HEK293 (cell line): ENCODE measurements around the gene SEMA6D.

Experiments used
- BCL11A ChIP-seq: fragments of 450-650 bp; formaldehyde crosslinking; IDR thresholded peaks from 2 replicates; pipeline ENCODE4 v1.5.1; 2016; ENCODE audit warnings: low read depth, missing biosample characterization, missing genetic modification characterization
- SALL2 ChIP-seq: fragments of 450-650 bp; formaldehyde crosslinking; IDR thresholded peaks from 2 replicates; pipeline ENCODE4 v1.5.0; 2017; ENCODE audit warnings: missing biosample characterization, mild to moderate bottlenecking, missing genetic modification characterization, borderline replicate concordance
- ZBTB21 ChIP-seq: fragments of 450-650 bp; formaldehyde crosslinking; IDR thresholded peaks from 2 replicates; pipeline ENCODE4 v1.5.1; 2017; ENCODE audit warnings: missing biosample characterization, missing genetic modification characterization
- ZNF132 ChIP-seq: fragments of 450-650 bp; formaldehyde crosslinking; IDR thresholded peaks from 2 replicates; pipeline ENCODE4 v1.5.1; 2017; ENCODE audit warnings: missing biosample characterization, missing genetic modification characterization, borderline replicate concordance
- ZNF146 ChIP-seq: fragments of 450-650 bp; formaldehyde crosslinking; IDR thresholded peaks from 2 replicates; pipeline ENCODE4 v1.5.1; 2016; ENCODE audit warnings: missing biosample characterization, missing genetic modification characterization
- ZNF174 ChIP-seq: fragments of 450-650 bp; formaldehyde crosslinking; IDR thresholded peaks from 2 replicates; pipeline ENCODE4 v1.5.0; 2017; ENCODE audit warnings: missing biosample characterization, mild to moderate bottlenecking, missing genetic modification characterization
- ZNF19 ChIP-seq: fragments of 450-650 bp; formaldehyde crosslinking; IDR thresholded peaks from 2 replicates; pipeline ENCODE4; 2016; ENCODE audit warnings: missing biosample characterization, missing genetic modification characterization, low read depth
- ZNF221 ChIP-seq: fragments of 450-650 bp; formaldehyde crosslinking; IDR thresholded peaks from 2 replicates; pipeline ENCODE4 v1.5.1; 2017; ENCODE audit warnings: missing biosample characterization, missing genetic modification characterization, borderline replicate concordance
- ZNF23 ChIP-seq: fragments of 450-650 bp; formaldehyde crosslinking; IDR thresholded peaks from 2 replicates; pipeline ENCODE4 v1.5.1; 2016; ENCODE audit warnings: missing biosample characterization, missing genetic modification characterization, borderline replicate concordance
- ZNF449 ChIP-seq: fragments of 450-650 bp; formaldehyde crosslinking; IDR thresholded peaks from 2 replicates; pipeline ENCODE4 v1.5.1; 2017; ENCODE audit warnings: missing biosample characterization, mild to moderate bottlenecking, missing genetic modification characterization, moderate library complexity
- ZNF549 ChIP-seq: fragments of 450-650 bp; IDR thresholded peaks from 2 replicates; pipeline ENCODE4 v1.5.1; 2018; ENCODE audit warnings: missing biosample characterization, missing genetic modification characterization, mild to moderate bottlenecking, inconsistent platforms, moderate library complexity
- ZNF596 ChIP-seq: fragments of 450-650 bp; IDR thresholded peaks from 2 replicates; pipeline ENCODE4 v1.5.0; 2018; ENCODE audit warnings: missing biosample characterization, mild to moderate bottlenecking, missing genetic modification characterization, moderate library complexity
- ZNF626 ChIP-seq: fragments of 450-650 bp; sonication (Bioruptor Pico); formaldehyde crosslinking; IDR thresholded peaks from 2 replicates; pipeline ENCODE4 v1.5.1; 2018; ENCODE audit warnings: missing biosample characterization, missing genetic modification characterization, inconsistent platforms
- ZNF654 ChIP-seq: fragments of 450-650 bp; formaldehyde crosslinking; IDR thresholded peaks from 2 replicates; pipeline ENCODE4 v1.5.1; 2016; ENCODE audit warnings: low read depth, missing biosample characterization, missing genetic modification characterization
- ZNF792 ChIP-seq: fragments of 450-650 bp; formaldehyde crosslinking; IDR thresholded peaks from 2 replicates; pipeline ENCODE4 v1.5.1; 2016; ENCODE audit warnings: missing biosample characterization, missing genetic modification characterization
- ZSCAN30 ChIP-seq: fragments of 450-650 bp; IDR thresholded peaks from 2 replicates; pipeline ENCODE4 v1.5.1; 2018; ENCODE audit warnings: missing biosample characterization, mild to moderate bottlenecking, missing genetic modification characterization, moderate library complexity
- TF ChIP-seq, protein P1 (sequence below): fragments of 450-650 bp; formaldehyde crosslinking; IDR thresholded peaks from 2 replicates; pipeline ENCODE4 v1.5.1; 2016; ENCODE audit warnings: missing biosample characterization, missing genetic modification characterization, borderline replicate concordance
- TF ChIP-seq, protein P2 (sequence below): fragments of 450-650 bp; formaldehyde crosslinking; IDR thresholded peaks from 2 replicates; pipeline ENCODE4 v1.5.1; 2017; ENCODE audit warnings: missing biosample characterization, missing genetic modification characterization
- TF ChIP-seq, protein P3 (sequence below): fragments of 450-650 bp; formaldehyde crosslinking; IDR thresholded peaks from 2 replicates; pipeline ENCODE4 v1.5.1; 2016; ENCODE audit warnings: missing biosample characterization, missing genetic modification characterization, borderline replicate concordance
- TF ChIP-seq, protein P4 (sequence below): fragments of 450-650 bp; formaldehyde crosslinking; IDR thresholded peaks from 2 replicates; pipeline ENCODE4 v1.5.1; 2017; ENCODE audit warnings: missing biosample characterization, missing genetic modification characterization
- TF ChIP-seq, protein P5 (sequence below): fragments of 450-650 bp; formaldehyde crosslinking; IDR thresholded peaks from 2 replicates; pipeline ENCODE4 v1.5.1; 2016; ENCODE audit warnings: missing biosample characterization, missing genetic modification characterization

SEMA6D gene

DNA sequence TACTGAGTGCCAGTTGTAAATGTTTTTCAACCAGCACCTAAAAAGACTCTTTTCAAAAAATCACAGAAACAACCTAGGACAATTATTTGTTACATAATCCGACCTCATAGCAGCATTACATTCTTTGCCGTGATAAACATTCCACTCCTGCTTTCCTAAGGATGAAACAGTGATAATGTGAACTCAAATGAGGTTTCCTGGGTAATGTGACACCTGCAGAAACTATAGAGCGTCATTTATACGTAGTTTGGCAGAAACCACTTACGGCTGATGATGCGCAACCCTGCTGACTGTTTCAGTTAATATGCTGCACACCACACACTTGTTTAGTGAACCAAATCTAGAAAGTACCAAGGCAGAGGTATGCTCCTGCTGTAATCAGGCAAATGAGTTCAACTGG lies 55.8 kb downstream of the SEMA6D start (continued):
- TF ChIP-seq ZNF23 (tag by site-specific recombination): no peak
- no peak for TF ChIP-seq BCL11A (tag by site-specific recombination)
- TF ChIP-seq ZBTB21 (tag by site-specific recombination): peak; percentile 78
- no peak for TF ChIP-seq ZNF654
- TF ChIP-seq, protein P1, sequence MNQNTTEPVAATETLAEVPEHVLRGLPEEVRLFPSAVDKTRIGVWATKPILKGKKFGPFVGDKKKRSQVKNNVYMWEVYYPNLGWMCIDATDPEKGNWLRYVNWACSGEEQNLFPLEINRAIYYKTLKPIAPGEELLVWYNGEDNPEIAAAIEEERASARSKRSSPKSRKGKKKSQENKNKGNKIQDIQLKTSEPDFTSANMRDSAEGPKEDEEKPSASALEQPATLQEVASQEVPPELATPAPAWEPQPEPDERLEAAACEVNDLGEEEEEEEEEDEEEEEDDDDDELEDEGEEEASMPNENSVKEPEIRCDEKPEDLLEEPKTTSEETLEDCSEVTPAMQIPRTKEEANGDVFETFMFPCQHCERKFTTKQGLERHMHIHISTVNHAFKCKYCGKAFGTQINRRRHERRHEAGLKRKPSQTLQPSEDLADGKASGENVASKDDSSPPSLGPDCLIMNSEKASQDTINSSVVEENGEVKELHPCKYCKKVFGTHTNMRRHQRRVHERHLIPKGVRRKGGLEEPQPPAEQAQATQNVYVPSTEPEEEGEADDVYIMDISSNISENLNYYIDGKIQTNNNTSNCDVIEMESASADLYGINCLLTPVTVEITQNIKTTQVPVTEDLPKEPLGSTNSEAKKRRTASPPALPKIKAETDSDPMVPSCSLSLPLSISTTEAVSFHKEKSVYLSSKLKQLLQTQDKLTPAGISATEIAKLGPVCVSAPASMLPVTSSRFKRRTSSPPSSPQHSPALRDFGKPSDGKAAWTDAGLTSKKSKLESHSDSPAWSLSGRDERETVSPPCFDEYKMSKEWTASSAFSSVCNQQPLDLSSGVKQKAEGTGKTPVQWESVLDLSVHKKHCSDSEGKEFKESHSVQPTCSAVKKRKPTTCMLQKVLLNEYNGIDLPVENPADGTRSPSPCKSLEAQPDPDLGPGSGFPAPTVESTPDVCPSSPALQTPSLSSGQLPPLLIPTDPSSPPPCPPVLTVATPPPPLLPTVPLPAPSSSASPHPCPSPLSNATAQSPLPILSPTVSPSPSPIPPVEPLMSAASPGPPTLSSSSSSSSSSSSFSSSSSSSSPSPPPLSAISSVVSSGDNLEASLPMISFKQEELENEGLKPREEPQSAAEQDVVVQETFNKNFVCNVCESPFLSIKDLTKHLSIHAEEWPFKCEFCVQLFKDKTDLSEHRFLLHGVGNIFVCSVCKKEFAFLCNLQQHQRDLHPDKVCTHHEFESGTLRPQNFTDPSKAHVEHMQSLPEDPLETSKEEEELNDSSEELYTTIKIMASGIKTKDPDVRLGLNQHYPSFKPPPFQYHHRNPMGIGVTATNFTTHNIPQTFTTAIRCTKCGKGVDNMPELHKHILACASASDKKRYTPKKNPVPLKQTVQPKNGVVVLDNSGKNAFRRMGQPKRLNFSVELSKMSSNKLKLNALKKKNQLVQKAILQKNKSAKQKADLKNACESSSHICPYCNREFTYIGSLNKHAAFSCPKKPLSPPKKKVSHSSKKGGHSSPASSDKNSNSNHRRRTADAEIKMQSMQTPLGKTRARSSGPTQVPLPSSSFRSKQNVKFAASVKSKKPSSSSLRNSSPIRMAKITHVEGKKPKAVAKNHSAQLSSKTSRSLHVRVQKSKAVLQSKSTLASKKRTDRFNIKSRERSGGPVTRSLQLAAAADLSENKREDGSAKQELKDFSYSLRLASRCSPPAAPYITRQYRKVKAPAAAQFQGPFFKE (tag by site-specific recombination): no peak
- TF ChIP-seq ZNF174 (tag by site-specific recombination): no peak
- TF ChIP-seq, protein P2, sequence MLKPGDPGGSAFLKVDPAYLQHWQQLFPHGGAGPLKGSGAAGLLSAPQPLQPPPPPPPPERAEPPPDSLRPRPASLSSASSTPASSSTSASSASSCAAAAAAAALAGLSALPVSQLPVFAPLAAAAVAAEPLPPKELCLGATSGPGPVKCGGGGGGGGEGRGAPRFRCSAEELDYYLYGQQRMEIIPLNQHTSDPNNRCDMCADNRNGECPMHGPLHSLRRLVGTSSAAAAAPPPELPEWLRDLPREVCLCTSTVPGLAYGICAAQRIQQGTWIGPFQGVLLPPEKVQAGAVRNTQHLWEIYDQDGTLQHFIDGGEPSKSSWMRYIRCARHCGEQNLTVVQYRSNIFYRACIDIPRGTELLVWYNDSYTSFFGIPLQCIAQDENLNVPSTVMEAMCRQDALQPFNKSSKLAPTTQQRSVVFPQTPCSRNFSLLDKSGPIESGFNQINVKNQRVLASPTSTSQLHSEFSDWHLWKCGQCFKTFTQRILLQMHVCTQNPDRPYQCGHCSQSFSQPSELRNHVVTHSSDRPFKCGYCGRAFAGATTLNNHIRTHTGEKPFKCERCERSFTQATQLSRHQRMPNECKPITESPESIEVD (tag by site-specific recombination): peak; percentile 82
- no peak for TF ChIP-seq ZNF596 (tag by site-specific recombination)
- no peak for TF ChIP-seq ZNF626 (tag by site-specific recombination)
- TF ChIP-seq ZNF549 (tag by site-specific recombination): no peak
- TF ChIP-seq ZNF792 (tag by site-specific recombination): no peak
- no peak for TF ChIP-seq ZNF221
- TF ChIP-seq, protein P3, sequence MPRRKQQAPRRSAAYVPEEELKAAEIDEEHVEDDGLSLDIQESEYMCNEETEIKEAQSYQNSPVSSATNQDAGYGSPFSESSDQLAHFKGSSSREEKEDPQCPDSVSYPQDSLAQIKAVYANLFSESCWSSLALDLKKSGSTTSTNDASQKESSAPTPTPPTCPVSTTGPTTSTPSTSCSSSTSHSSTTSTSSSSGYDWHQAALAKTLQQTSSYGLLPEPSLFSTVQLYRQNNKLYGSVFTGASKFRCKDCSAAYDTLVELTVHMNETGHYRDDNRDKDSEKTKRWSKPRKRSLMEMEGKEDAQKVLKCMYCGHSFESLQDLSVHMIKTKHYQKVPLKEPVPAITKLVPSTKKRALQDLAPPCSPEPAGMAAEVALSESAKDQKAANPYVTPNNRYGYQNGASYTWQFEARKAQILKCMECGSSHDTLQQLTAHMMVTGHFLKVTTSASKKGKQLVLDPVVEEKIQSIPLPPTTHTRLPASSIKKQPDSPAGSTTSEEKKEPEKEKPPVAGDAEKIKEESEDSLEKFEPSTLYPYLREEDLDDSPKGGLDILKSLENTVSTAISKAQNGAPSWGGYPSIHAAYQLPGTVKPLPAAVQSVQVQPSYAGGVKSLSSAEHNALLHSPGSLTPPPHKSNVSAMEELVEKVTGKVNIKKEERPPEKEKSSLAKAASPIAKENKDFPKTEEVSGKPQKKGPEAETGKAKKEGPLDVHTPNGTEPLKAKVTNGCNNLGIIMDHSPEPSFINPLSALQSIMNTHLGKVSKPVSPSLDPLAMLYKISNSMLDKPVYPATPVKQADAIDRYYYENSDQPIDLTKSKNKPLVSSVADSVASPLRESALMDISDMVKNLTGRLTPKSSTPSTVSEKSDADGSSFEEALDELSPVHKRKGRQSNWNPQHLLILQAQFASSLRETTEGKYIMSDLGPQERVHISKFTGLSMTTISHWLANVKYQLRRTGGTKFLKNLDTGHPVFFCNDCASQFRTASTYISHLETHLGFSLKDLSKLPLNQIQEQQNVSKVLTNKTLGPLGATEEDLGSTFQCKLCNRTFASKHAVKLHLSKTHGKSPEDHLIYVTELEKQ (tag by site-specific recombination): 0 out of 2 replicates have a peak, but pooled peaks have one; percentile 61
- no peak for TF ChIP-seq SALL2
- TF ChIP-seq ZNF132 (tag by site-specific recombination): no peak
- TF ChIP-seq, protein P4, sequence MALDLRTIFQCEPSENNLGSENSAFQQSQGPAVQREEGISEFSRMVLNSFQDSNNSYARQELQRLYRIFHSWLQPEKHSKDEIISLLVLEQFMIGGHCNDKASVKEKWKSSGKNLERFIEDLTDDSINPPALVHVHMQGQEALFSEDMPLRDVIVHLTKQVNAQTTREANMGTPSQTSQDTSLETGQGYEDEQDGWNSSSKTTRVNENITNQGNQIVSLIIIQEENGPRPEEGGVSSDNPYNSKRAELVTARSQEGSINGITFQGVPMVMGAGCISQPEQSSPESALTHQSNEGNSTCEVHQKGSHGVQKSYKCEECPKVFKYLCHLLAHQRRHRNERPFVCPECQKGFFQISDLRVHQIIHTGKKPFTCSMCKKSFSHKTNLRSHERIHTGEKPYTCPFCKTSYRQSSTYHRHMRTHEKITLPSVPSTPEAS (tag by site-specific recombination): no peak
- TF ChIP-seq ZNF449: no peak
- TF ChIP-seq ZSCAN30 (tag by site-specific recombination): no peak
- no peak for TF ChIP-seq ZNF146 (tag by site-specific recombination)
- TF ChIP-seq ZNF19 (tag by site-specific recombination): no peak
- TF ChIP-seq, protein P5, sequence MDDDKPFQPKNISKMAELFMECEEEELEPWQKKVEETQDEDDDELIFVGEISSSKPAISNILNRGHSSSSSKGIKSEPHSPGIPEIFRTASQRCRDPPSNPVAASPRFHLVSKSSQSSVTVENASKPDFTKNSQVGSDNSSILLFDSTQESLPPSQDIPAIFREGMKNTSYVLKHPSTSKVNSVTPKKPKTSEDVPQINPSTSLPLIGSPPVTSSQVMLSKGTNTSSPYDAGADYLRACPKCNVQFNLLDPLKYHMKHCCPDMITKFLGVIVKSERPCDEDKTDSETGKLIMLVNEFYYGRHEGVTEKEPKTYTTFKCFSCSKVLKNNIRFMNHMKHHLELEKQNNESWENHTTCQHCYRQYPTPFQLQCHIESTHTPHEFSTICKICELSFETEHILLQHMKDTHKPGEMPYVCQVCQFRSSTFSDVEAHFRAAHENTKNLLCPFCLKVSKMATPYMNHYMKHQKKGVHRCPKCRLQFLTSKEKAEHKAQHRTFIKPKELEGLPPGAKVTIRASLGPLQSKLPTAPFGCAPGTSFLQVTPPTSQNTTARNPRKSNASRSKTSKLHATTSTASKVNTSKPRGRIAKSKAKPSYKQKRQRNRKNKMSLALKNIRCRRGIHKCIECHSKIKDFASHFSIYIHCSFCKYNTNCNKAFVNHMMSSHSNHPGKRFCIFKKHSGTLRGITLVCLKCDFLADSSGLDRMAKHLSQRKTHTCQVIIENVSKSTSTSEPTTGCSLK (tag by site-specific recombination): no peak
